SK-N-SH treated with all-trans-retinoic acid at 6 μM for 48 hours (cell line): ENCODE data around the gene CADM1.

ENCODE experiments used
- ATAC-seq: fragments of 200-7000 bp; cut with Tn5 transposase; 3 replicates; pipeline ENCODE4 v1.9.1; 2020; ENCODE audit warnings: mild to moderate bottlenecking, moderate library complexity
- ARNTL ChIP-seq: fragments of 450-650 bp; formaldehyde crosslinking; IDR thresholded peaks from 2 replicates; pipeline ENCODE4 v1.5.0; 2020; ENCODE audit warnings: low read depth, mild to moderate bottlenecking, moderate library complexity, borderline replicate concordance
- BACH2 ChIP-seq: fragments of 250-450 bp; sonication (Bioruptor Pico); IDR thresholded peaks from 2 replicates; pipeline ENCODE4 v1.9.0; 2021; ENCODE audit warnings: mild to moderate bottlenecking, borderline replicate concordance
- CREB5 ChIP-seq: fragments of 250-450 bp; sonication (Bioruptor Pico); IDR thresholded peaks from 2 replicates; pipeline ENCODE4 v1.5.1; 2020; ENCODE audit warnings: low read depth, mild to moderate bottlenecking, moderate library complexity
- CSDC2 ChIP-seq: fragments of 250-450 bp; sonication (Bioruptor Pico); IDR thresholded peaks from 2 replicates; pipeline ENCODE4 v1.5.0; 2020; ENCODE audit warnings: mild to moderate bottlenecking, moderate library complexity
- CSRNP3 ChIP-seq: fragments of 250-450 bp; sonication (Bioruptor Pico); IDR thresholded peaks from 2 replicates; pipeline ENCODE4 v1.5.1; 2021; ENCODE audit warnings: mild to moderate bottlenecking, moderate library complexity
- ESRRG ChIP-seq: fragments of 250-450 bp; sonication (Bioruptor Pico); IDR thresholded peaks from 2 replicates; pipeline ENCODE4 v1.6.1; 2021; ENCODE audit warnings: mild to moderate bottlenecking
- ISL1 ChIP-seq: fragments of 250-450 bp; sonication (Bioruptor Pico); IDR thresholded peaks from 2 replicates; pipeline ENCODE4 v2.1.2; 2022; ENCODE audit warnings: mild to moderate bottlenecking, moderate library complexity
- OSR1 ChIP-seq: fragments of 250-450 bp; sonication (Bioruptor Pico); IDR thresholded peaks from 2 replicates; pipeline ENCODE4 v1.8.0; 2022; ENCODE audit warnings: moderate library complexity, mild to moderate bottlenecking, inconsistent platforms
- PATZ1 ChIP-seq: fragments of 250-450 bp; sonication (Bioruptor Pico); IDR thresholded peaks from 2 replicates; pipeline ENCODE4 v1.8.0; 2020; ENCODE audit warnings: mild to moderate bottlenecking, moderate library complexity, borderline replicate concordance
- POU6F1 ChIP-seq: fragments of 250-450 bp; sonication (Bioruptor Pico); IDR thresholded peaks from 2 replicates; pipeline ENCODE4 v1.8.0; 2021; ENCODE audit warnings: low read depth, mild to moderate bottlenecking, moderate library complexity, borderline replicate concordance
- RARB ChIP-seq: fragments of 250-450 bp; sonication (Bioruptor Pico); IDR thresholded peaks from 2 replicates; pipeline ENCODE4 v1.8.0; 2021; ENCODE audit warnings: mild to moderate bottlenecking, moderate library complexity
- TOX ChIP-seq: fragments of 250-450 bp; sonication (Bioruptor Pico); IDR thresholded peaks from 2 replicates; pipeline ENCODE4 v1.8.0; 2021; ENCODE audit warnings: mild to moderate bottlenecking, moderate library complexity, borderline replicate concordance
- TSHZ2 ChIP-seq: fragments of 250-450 bp; sonication (Bioruptor Pico); IDR thresholded peaks from 2 replicates; pipeline ENCODE4 v1.5.0; 2020; ENCODE audit warnings: mild to moderate bottlenecking, moderate library complexity
- ZC3H10 ChIP-seq: fragments of 250-450 bp; sonication (Bioruptor Pico); IDR thresholded peaks from 2 replicates; pipeline ENCODE4 v1.5.1; 2021; ENCODE audit warnings: mild to moderate bottlenecking, moderate library complexity
- ZFP30 ChIP-seq: fragments of 450-650 bp; formaldehyde crosslinking; IDR thresholded peaks from 2 replicates; pipeline ENCODE4 v1.5.0; 2022; ENCODE audit warnings: mild to moderate bottlenecking, moderate library complexity
- ZNF565 ChIP-seq: fragments of 450-650 bp; formaldehyde crosslinking; conservative IDR thresholded peaks from 2 replicates; pipeline ENCODE4 v1.5.0; 2020; ENCODE audit warnings: low read depth, mild to moderate bottlenecking, moderate library complexity
- ZNF70 ChIP-seq: fragments of 450-650 bp; formaldehyde crosslinking; IDR thresholded peaks from 2 replicates; pipeline ENCODE4 v1.5.0; 2020; ENCODE audit warnings: mild to moderate bottlenecking, moderate library complexity

CADM1 gene

GRCh38 chr11:115550291-115551059 lies 46.3 kb upstream of the CADM1 start:
- TF ChIP-seq ISL1 (CRISPR knock-in tag): no peak
- no peak for TF ChIP-seq ARNTL (CRISPR knock-in tag)
- TF ChIP-seq RARB (CRISPR knock-in tag): no peak
- ATAC-seq: no peak

- ATAC-seq: no peak
Measured at GRCh38 chr11:115548878-115549528, 44.8 kb upstream of the CADM1 start.

GRCh38 chr11:115545581-115546210 lies 41.5 kb upstream of the CADM1 start:
- no peak for TF ChIP-seq CREB5
- no peak for TF ChIP-seq ZNF70 (CRISPR knock-in tag)
- no peak for TF ChIP-seq ARNTL (CRISPR knock-in tag)
- TF ChIP-seq ZC3H10 (CRISPR knock-in tag): no peak
- no peak for TF ChIP-seq CSDC2 (CRISPR knock-in tag)
- TF ChIP-seq PATZ1 (CRISPR knock-in tag): no peak
- TF ChIP-seq TOX (CRISPR knock-in tag): no peak
- TF ChIP-seq ZFP30 (CRISPR knock-in tag): no peak
- TF ChIP-seq ESRRG (CRISPR knock-in tag): no peak
- no peak for TF ChIP-seq ZNF565 (CRISPR knock-in tag)
- ATAC-seq: no peak

More at GRCh38 chr11:115548878-115549528, 44.8 kb upstream of the CADM1 start:
- TF ChIP-seq ZFP30 (CRISPR knock-in tag) (no peak), ZNF565 (CRISPR knock-in tag) (no peak), POU6F1 (CRISPR knock-in tag) (no peak), TOX (CRISPR knock-in tag) (no peak), OSR1 (CRISPR knock-in tag) (no peak), CREB5 (no peak), ARNTL (CRISPR knock-in tag) (no peak), ZNF70 (CRISPR knock-in tag) (no peak), CSDC2 (CRISPR knock-in tag) (no peak), BACH2 (no peak)

- no peak for ATAC-seq
- TF ChIP-seq ZNF70 (CRISPR knock-in tag) (no peak), ARNTL (CRISPR knock-in tag) (no peak), CSDC2 (CRISPR knock-in tag) (no peak), RARB (CRISPR knock-in tag) (no peak), PATZ1 (CRISPR knock-in tag) (no peak), OSR1 (CRISPR knock-in tag) (no peak), ZC3H10 (CRISPR knock-in tag) (no peak), ISL1 (CRISPR knock-in tag) (no peak), TSHZ2 (CRISPR knock-in tag) (no peak), CSRNP3 (no peak), ESRRG (CRISPR knock-in tag) (no peak)
Measured at GRCh38 chr11:115544422-115544948, 40.3 kb upstream of the CADM1 start.
